Neural cell (in vitro differentiated cells): Measurements from ENCODE around the gene POU3F3.

ENCODE experiments used
- CTCF ChIP-seq: fragments of 450-650 bp; IDR thresholded peaks from 2 replicates; pipeline ENCODE4 v1.5.1; 2014; ENCODE audit warnings: antibody characterized with exemption, mild to moderate bottlenecking, moderate library complexity; ENCODE audit not compliant: poor library complexity, severe bottlenecking
- EP300 ChIP-seq: fragments of 450-650 bp; conservative IDR thresholded peaks from 2 replicates; pipeline ENCODE4 v1.6.1; 2014; ENCODE audit warnings: antibody characterized with exemption, mild to moderate bottlenecking, moderate library complexity; ENCODE audit not compliant: poor library complexity, severe bottlenecking
- EZH2 ChIP-seq: fragments of 200-600, 300-800 bp; shearing (Covaris generic), sonication (generic); IDR thresholded peaks from 2 replicates; pipeline ENCODE4 v1.6.1; 2014; ENCODE audit warnings: antibody characterized with exemption, low read length, borderline replicate concordance, mild to moderate bottlenecking; ENCODE audit not compliant: insufficient read depth, poor library complexity, severe bottlenecking
- POLR2AphosphoS5 ChIP-seq: IDR thresholded peaks from 2 replicates; pipeline ENCODE4 v1.6.1; 2012
- RAD21 ChIP-seq: fragments of 450-650 bp; conservative IDR thresholded peaks from 2 replicates; pipeline ENCODE4 v1.6.1; 2014; ENCODE audit warnings: antibody characterized with exemption, mild to moderate bottlenecking, moderate library complexity
- REST ChIP-seq: IDR thresholded peaks from 2 replicates; pipeline ENCODE4 v1.6.1; 2012; ENCODE audit warnings: borderline replicate concordance
- SMC3 ChIP-seq: fragments of 450-650 bp; conservative IDR thresholded peaks from 2 replicates; pipeline ENCODE4 v1.6.1; 2014; ENCODE audit warnings: antibody characterized with exemption, mild to moderate bottlenecking, moderate library complexity; ENCODE audit not compliant: poor library complexity
- TAF1 ChIP-seq: IDR thresholded peaks from 2 replicates; pipeline ENCODE4 v1.6.1; 2012; ENCODE audit warnings: low read depth

GRCh38 chr2:104858006-104858978 lies 4.4 kb downstream of the POU3F3 start:
- no peak for TF ChIP-seq CTCF
- TF ChIP-seq POLR2AphosphoS5: no peak
- TF ChIP-seq SMC3: no peak
- TF ChIP-seq RAD21: no peak
- no peak for TF ChIP-seq EP300
- peak; percentile 23 for TF ChIP-seq TAF1
- no peak for TF ChIP-seq EZH2
- peak; percentile 67 for TF ChIP-seq REST
